ENCODE results near the gene JARID2.

- TF ChIP-seq CTCF (IDR thresholded peaks at IDR 0.05 in 4 of 5, conservative IDR thresholded peaks at IDR 0.05 in 1 of 5) (no peak), POLR2A (IDR thresholded peaks at IDR 0.05) (no peak)
Measured at GRCh38 chr6:15292721-15293302, 46.9 kb downstream of the JARID2 start.

Data from gastrocnemius medialis (tissue), 4 donors.